SK-MEL-5 (cell line): ENCODE data around the gene CDCP1. TPM values are rescaled to one million over a fixed set of nuclear protein-coding genes. Genes with fewer than 3 reads are reported as not detected.
"Not testable (repeated sequence)": the region's sequence is repeated elsewhere in the genome, so short reads cannot be mapped to it uniquely, and the experiment has no call there.

Experiments
- DNase-seq: peaks from one replicate; pipeline ENCODE4 v3.0.0-alpha.2; 2016; ENCODE audit warnings: low read depth, low spot score
- in situ Hi-C: cut with HindIII; loops from 2 replicates; pipeline ENCODE4 v1.10.0; 2016; ENCODE audit warnings: low sequenced_read_pairs, high pct_unique_total_duplicates, low pct_unique_long_range_greater_than_20kb
- total RNA-seq: library from RNA; depleted of rRNA; stranded (reverse); fragments of >200 nt; shearing (Covaris generic); gene quantifications from 2 replicates; pipeline ENCODE4 v1.2.3, GENCODE V29; 2014

Gene CDCP1
- total RNA-seq, 1 experiment from 2014 or later, result not detected

DNA sequence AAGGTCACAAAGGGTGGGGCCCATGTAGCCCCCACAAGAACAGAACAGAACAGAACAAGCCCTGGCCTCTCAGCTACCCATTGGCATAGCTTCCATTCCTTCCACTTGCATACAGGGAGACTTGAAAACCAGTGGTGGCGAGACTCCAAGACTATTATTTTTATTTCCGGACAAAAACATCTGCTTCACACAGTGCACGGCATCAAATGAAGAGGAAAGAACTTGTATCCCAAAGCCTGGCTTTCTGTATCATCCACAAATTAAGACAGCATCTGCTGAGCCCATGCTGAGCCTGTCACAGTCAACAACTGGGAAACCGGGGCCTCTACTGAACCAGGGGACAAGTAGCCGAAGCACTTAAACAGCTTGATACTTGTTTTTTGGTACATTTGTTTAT, 64.0 kb downstream of the CDCP1 start:
- in situ Hi-C loops, result no loop called here
- no peak for DNase-seq

DNA sequence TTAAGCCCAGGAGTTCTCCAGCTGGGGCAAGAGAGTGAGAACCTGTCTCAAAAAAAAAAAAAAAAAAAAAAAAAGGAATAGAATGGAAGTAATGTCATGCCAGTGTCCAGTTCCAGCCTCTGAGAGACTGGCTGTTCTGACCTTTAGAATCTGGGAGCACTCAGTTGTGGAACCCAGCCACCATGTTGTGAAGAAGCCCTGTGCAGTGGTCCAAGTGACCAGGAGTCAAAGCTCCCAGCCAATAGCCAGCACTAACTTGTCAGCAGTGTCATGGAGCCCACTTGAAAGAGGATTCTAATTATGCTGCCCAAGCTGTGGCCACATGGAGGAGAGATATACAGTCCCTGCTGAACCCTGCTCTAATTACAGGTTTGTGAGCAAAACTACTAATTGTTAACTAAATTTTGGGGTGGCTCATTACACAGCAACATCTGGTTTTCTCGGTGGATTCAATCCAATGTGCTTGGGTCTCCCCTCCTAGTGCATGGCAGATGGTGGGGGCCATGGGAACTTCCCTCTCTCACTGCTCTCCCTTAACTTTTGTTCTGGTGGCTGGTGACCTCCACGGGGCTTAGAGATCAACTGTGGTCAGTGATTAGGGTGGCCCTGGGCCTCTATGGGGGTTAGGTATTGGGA, 64.6 kb downstream of the CDCP1 start:
- DNase-seq, result no peak
- in situ Hi-C loops, result no loop called here

DNA sequence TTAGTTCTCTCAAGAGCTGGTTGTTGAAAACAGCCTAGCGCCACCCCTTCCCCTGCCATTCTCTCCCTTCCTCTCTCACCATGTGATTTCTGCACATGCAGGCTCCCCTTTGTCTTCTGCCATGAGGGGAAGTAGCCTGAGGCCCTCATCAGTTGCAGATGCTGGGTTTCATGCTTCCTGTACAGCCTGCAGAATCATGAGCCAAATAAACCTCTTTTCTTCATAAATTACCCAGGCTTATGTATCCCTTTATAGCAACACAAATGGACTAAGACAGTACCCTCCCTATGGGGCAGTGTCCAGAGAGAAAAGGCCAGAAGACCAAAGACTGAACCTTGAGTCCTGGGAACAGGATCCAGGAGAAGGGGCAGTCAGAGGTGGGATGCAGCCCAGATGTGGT, 65.4 kb downstream of the CDCP1 start:
- no peak for DNase-seq
- in situ Hi-C loops, result no loop called here

DNA sequence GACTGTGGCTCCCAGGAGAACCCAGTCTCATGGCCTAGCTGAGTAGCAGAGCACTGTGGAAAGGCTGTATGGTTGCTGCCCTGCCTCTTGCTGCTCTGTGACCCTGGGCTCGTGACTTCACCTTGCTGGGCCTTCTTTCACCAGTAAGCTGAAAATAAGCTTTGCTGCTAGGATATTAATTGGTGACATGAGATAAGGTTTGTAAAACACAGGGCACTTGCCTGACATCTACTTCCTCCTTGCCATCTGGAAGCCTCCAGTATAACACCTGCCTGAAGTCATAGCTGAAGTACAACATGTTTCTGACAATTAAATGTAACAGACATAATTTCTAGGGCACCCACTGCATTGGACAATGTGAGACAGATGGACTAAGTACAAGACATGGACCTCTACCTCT, 66.5 kb downstream of the CDCP1 start:
- DNase-seq, result no peak
- in situ Hi-C loops, result no loop called here

DNA sequence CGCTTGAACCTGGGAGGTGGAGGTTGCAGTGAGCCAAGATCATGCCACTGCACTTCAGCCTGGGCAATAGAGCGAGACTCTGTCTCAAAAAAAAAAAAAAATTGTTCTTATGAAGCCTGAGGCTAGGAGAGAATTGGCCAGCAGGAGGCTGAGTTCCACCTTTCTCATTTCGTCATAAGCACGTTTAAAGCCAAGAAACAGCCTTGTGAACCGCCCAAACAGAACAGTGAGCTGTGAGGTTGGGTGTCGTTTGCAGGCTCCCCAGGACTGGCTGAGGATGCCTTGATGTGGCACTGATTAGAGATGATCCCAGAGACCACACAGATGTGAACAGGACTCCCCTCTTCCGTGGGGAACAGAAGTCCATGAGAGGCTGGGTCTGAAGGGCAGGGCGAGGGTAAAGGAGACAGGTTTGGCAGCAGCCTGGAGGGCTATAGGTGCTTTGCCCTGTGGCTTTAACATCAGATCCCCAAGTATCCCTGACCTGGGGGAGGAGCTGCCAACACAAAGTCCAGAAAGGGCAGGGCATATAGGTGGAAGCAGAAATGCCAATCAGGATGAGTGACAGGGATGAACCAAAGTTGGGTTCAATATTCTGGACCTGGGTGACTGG, 67.2 kb downstream of the CDCP1 start:
- in situ Hi-C loops, result no loop called here
- no peak for DNase-seq

DNA sequence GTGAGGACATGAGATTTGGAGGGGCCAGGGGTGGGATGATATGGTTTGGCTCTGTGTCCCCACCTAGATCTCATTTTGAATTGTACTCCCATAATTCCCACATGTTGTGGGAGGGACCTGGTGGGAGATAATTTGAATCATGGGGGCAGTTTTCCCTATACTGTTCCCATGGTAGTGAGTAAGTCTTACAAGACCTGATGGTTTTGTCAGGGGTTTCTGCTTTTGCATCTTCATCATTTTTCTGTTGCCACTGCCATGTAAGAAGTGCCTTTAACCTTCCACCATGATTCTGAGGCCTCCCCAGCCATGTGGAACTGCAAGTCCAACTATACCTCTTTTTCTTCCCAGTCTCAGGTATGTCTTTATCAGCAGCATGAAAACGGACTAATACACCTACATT, 67.9 kb downstream of the CDCP1 start:
- in situ Hi-C loops, DNase-seq: not testable (repeated sequence)

DNA sequence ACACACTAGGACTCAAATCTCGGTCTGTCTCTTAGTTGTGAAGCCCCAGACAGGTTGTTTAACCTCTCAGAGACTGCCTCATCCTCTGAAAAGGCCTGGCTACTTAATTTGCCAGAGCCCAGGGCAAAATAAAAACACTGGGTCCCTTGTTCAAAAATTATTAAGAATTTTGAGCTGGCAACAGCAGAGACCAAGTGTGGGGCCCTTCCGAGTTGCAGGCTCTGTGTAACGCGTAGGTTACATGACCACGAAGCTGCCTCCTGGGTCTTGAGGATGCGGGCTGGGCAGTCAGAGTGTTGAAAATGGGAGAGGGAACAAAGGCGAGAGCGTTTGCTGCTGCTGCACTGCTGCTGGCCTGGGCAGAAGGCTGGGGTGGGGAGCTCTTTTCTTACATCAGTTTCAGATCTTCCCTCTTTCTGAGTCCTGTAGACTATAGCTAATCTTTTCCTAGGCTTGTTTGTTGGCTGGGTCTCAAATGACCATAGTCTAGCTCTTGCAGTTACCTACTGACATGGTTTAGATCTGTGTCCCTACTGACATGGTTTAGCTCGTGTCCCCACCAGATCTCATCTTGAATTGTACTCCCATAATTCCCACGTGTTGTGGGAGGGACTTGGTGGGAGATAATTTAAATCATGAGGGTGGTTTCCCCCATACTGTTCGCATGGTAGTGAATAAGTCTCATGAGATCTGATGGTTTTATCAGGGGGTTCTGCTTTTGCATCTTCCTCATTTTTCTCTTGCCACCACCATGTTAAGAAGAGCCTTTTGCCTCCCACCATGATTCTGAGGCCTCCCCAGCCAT, 70.2 kb downstream of the CDCP1 start:
- in situ Hi-C loops, result no loop called here
- DNase-seq, result peak; percentile 53

DNA sequence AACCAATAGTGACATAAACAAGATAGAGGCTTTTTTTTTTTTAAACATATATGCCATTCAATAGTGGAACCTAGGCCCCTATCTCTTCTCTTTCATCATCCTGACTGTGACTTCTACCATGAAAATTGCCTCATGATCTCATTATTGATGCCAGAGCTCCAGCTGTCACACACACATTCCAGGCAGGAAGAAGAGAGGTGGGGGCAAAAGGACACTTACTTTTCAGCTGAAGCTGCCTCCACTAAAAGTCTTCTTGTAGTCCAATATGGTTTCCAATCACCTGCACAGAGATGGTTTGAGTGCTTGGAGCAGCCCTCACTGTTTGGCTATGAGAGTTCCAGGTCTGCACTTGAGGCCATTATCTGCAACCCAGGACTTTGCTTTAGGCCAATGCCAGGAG, 75.1 kb downstream of the CDCP1 start:
- no peak for DNase-seq
- in situ Hi-C loops, result no loop called here

DNA sequence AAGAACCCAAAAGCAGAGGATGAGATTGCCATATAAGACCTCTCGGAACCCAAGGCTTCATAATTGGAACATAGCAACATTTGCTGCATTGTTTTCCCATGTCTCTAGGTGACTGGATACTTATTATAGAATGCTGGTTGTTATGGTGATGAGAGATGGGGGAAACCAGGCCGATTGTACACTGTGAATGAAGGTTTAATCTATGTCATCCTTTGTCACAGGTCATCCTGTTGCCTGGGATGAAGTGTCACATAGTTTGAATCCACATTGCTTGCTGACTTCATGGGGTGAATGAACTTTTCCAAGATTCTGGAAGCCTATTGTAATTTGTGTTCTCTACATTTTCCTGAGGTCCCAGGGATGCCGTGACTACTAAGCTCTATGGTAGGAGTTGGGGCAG, 78.2 kb downstream of the CDCP1 start:
- in situ Hi-C loops, result no loop called here
- DNase-seq, result no peak

DNA sequence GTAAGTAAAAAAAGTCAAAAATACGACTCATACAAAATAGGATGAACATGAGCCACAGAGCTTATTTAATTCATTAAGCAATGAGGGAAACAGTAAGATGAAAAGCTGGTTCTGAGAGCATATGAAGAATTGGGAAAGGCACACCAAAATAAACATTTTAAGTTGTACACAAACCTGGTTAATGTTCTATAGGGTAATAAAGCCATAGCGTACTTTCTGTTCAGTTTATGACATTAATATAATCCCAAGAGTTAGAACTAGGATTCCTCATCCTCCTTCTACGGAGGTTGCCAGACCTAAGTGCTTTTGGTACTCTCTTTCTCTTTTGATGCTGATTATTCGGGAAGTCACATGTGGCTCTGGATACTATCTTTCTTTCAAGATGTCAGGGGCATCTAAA, 78.7 kb downstream of the CDCP1 start:
- in situ Hi-C loops, result no loop called here
- DNase-seq, result no peak

DNA sequence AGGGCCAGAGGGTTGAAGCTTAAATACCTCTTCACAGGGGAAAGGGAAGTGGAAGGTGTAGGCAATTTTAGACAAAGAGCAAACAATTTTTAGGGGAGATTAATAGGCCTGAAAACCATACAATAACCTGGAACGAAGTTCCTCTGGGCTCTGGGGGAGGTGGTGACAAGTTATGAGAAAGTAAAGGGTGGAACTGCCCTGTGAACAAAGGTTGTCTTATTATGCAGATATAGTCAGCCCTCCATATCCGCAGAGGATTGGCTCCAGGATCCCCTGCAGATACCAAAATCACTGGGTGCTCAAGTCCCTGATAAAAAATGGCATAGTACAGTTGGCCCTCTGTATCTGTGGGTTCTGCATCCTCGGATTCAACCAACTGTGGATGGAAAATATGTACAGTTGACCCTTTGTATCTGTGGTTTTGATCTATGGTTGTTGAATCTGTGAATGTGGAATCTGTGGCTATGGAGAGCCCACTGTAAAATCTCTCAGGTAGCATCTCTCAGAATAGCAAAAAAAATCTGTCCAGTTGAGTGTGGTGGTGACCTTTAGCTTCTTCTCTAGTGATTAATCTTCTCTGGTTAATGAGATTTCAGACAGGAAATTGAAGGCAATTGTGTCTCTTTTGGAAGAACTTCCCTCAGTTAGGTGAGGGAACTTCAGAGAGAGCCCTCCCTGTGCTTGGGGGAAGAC, 79.9 kb downstream of the CDCP1 start:
- DNase-seq, result no peak
- in situ Hi-C loops, result no loop called here

DNA sequence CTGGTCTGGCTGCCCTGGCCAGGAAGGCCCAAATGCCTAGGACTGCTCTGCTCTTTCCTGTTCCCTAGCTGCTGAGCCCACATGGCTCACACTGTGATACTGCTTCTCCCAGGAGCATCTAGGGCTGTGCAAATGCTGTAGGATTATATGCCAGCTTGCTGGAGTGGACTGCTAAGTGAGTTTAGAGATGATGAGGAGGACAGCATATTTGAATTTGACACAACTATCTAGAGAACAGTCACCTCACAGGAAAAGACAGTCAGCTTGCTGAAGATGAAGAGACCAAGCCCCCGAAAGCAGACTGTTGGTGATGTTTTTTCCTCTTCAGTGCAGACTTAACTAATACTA, 80.8 kb downstream of the CDCP1 start:
- no peak for DNase-seq
- in situ Hi-C loops, result no loop called here

DNA sequence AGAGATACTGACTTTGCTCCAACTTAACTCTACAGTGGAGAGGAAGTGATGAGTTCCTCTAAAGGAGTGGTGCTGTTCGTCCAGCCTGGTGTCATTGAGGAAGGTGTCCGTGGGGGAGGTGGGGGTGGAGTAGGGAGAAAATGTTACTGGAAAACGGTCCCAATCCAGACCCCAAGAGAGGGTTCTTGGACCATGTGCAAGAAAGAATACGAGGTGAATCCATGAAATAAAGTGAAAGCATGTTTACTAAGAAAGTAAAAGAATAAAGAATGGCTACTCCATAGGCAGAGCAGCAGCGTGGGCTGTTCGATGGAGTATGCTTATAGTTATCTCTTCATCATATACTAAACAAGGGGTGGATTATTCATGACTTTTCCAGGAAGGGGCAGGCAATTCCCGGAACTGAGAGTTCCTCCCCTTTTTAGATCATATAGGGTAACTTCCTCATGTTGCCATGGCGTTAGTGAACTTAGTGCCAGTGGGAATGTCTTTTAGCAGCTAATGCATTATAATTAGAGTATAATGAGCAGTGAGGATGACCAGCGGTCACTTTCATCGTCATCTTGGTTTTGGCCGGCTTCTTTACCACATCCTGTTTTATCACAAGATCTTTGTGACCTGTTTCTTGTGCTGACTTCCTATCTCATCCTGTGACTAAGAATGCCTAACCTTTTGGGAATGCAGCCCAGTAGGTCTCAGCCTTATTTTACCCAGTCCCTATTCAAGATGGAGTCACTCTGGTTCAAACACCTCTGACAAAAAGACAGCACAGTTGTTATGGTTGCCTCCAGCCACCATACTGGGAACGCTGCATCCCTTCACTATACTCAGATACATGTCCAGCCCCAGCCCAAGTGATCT, 81.4 kb downstream of the CDCP1 start:
- in situ Hi-C loops, result no loop called here
- DNase-seq, result peak; percentile 81

DNA sequence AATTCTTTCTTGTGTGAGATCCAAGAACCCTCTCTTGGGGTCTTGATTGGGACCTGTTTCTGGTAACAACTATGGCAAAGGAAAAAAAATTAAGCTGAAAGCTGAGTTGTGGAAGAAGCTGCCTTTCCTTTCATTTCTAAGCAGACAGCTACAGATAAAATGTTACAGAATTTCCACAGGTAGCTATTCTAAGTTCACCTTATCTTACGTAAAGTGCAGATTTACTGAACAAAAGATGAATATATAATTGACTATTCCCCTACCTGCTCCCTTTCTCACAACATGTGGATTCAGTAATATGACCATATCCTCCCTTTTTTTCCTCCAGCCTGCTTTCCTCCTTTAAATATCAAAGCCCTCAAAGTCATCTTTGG, 83.5 kb downstream of the CDCP1 start:
- no peak for DNase-seq
- in situ Hi-C loops, result no loop called here

DNA sequence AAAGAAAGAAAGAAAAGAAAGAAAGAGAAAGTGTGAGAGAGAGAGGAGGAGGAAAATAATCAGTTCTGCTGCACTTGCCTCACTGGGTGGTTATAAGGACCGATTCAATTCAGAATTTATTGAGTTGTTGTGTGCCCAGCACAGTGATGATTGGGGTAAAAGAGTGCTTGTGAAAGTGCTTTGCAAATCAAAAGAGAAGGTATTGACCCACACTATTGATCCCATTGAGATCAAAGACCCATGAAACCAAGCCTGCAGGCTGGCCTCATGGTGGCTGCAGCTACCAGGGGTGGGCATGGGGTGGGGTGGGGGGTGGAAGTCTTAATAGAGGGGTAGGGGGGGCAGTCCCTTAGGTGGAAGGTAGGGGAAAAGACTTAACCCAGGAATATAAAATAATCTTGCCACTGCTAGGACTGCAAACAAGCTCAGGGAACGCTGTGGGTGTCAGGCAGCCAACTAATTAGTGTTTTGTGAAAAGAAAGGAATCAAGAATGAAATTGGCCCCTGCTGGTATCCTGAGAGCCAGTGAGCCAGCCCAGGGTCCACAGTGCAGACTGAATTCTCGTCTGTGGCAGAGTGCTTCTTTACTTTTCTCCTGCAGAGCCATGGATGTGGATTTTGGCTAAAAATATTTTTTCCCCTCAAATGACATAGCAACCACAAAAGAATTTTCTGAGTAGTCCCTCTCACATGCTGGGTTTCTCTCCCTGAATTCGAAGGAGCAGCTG, 85.8 kb downstream of the CDCP1 start:
- in situ Hi-C loops, result no loop called here

DNA sequence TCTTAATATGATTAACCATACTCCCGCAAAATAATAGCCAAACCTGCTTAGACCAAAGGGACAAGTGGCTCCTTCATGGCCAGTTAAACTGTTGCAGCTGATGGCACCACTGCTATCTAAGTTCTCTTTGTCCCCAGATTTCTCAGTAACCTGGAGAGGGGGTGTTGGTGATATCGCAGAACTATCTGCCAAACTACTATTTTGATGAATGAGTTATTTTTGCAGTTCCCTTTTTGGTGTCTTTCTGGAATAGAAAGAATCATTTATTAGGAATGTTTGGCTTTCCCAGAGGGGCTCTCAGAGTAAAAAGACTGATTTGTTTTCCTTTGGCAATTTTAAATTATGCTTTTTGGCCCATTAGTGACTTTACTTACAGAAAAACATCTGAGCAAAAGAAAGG, 87.0 kb downstream of the CDCP1 start:
- in situ Hi-C loops, result no loop called here
- no peak for DNase-seq

More for the DNA sequence above, 85.8 kb downstream of the CDCP1 start:
- no peak for DNase-seq

DNA sequence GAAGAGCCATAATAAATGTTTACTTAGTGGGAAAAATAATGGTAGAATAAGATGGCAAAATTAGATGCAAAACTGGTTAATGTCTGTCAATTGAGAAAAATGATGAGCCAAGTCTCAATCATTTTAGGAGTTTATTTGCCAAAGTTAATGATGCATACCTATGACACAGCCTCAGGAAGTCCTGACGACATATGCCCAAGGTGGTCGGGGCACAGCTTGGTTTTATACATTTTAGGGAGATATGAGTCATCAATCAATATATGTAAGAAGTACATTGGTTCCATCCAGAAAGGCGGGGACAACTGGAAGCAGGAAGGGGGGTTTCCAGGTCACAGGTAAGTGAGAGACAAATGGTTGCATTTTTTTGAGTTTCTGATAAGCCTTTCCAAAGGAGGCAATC, 88.6 kb downstream of the CDCP1 start:
- in situ Hi-C loops, result no loop called here
- DNase-seq, result no peak
